GM23248 (cell line): Measurements from ENCODE around the gene OR52N2.

Experiments used
- EZH2 ChIP-seq: fragments of 200-600 bp; sonication (generic); IDR thresholded peaks from 2 replicates; pipeline ENCODE4 v1.6.1; 2018; ENCODE audit warnings: antibody characterized with exemption, mild to moderate bottlenecking; ENCODE audit not compliant: insufficient read depth, poor library complexity, severe bottlenecking
- EZH2phosphoT487 ChIP-seq: fragments of 200-600 bp; sonication (generic); IDR thresholded peaks from 2 replicates; pipeline ENCODE4 v1.6.1; 2018; ENCODE audit warnings: antibody characterized with exemption, moderate library complexity, mild to moderate bottlenecking, low read depth; ENCODE audit not compliant: insufficient read depth

DNA sequence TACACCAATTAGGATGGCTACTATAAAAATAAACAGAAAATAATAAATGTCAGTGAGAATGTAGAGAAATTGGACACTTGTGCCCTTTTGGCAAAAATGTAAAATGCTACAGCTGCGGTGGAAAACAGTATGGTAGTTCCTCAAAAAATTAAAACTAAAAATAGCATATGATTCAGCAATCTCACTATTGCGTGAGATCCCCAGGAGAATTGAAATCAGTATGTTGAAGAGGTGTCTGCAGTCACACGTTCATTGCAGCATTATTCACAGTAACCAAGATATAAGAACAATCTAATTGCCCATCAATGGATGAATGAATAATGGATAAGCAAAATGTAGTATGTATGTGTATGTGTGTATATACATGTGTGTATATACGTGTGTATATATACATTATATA, 6.8 kb downstream of the OR52N2 start:
- no peak for TF ChIP-seq EZH2phosphoT487
- no peak for TF ChIP-seq EZH2
